ENCODE measurements around the gene MCOLN1.

MCOLN1 gene

GRCh38 chr19:7521551-7522071, 813 bp upstream of the MCOLN1 start:
- in situ Hi-C loops (cut with MboI; ENCODE audit: low pct_unique_long_range_greater_than_20kb, low sequenced_read_pairs), result no loop called here

GRCh38 chr19:7522923-7523667, 671 bp downstream of the MCOLN1 start:
- in situ Hi-C loops (cut with MboI; ENCODE audit: low pct_unique_long_range_greater_than_20kb, low sequenced_read_pairs), result no loop called here
- DNase-seq, result no peak

More at GRCh38 chr19:7521551-7522071, 813 bp upstream of the MCOLN1 start:
- no peak for DNase-seq

DNA sequence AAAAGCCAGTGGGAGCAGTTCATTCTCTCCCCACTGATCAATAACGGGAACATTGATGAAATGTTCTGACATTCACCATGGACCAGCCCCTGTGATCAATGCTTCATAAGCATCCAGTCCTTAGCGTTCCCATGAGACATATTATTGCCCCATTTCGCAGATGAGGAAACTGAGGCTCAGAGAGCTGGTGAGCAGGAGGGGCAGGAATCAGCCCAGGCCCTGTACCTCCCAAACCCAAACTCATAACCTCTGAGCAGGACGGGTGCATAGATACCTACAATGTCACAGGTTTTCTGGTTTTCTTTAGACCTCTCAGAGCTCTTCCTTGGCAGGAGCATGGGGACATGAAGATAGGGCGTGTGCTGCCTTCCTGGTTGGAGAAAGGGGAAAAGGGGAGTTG, 2.1 kb downstream of the MCOLN1 start:
- in situ Hi-C loops (cut with MboI; ENCODE audit: low pct_unique_long_range_greater_than_20kb, low sequenced_read_pairs), result no loop called here
- no peak for DNase-seq

GRCh38 chr19:7524992-7525739, 2.7 kb downstream of the MCOLN1 start:
- DNase-seq, result no peak
- in situ Hi-C loops (cut with MboI; ENCODE audit: low pct_unique_long_range_greater_than_20kb, low sequenced_read_pairs), result no loop called here

- in situ Hi-C loops (cut with MboI; ENCODE audit: low pct_unique_long_range_greater_than_20kb, low sequenced_read_pairs), result no loop called here
Measured at GRCh38 chr19:7526059-7526929, 3.9 kb downstream of the MCOLN1 start.

DNA sequence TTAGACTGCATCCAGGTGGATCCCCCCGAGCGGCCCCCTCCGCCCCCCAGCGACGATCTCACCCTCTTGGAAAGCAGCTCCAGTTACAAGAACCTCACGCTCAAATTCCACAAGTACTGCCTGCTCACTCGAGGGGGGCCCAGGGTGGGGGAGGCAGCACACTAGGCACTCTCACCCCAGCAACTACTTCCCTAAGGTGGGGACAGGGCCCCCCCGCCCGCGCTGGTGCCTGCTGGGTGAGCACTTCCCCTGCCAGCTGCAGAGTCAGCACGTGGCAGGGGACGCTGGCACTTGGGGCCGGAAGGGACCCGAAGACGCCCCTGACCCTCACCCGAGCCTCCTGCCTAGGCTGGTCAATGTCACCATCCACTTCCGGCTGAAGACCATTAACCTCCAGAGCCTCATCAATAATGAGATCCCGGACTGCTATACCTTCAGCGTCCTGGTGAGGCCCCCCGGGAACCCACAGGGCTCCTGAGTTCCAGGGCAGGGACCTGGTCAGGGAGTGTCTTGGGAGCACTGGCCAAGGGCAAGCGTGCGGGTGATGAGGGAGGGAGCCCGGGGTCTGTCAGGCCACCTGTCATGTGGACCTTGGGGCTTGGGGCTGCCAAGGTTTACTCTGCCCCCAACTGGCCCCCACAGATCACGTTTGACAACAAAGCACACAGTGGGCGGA, 5.2 kb downstream of the MCOLN1 start:
- no peak for DNase-seq
- in situ Hi-C loops (cut with MboI; ENCODE audit: low pct_unique_long_range_greater_than_20kb, low sequenced_read_pairs), result no loop called here

More at GRCh38 chr19:7526059-7526929, 3.9 kb downstream of the MCOLN1 start:
- DNase-seq, result no peak

DNA sequence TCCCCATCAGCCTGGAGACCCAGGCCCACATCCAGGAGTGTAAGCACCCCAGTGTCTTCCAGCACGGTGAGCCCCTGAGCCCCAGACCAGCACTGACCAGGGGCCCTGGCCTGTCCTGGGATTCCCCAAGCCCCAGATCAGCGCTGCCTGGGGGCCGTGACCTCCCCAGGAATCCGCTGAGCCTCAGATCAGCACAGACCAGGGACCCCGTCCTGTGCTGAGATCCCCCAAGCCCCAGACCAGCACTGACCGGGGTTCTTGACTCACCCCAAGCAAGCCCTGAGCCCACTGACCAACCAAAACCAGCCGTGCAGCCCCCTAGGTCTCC, 5.7 kb downstream of the MCOLN1 start:
- in situ Hi-C loops (cut with MboI; ENCODE audit: low pct_unique_long_range_greater_than_20kb, low sequenced_read_pairs), result no loop called here
- no peak for DNase-seq

- in situ Hi-C loops (cut with MboI; ENCODE audit: low pct_unique_long_range_greater_than_20kb, low sequenced_read_pairs), result no loop called here
- no peak for DNase-seq
Measured at GRCh38 chr19:7528522-7529245, 6.3 kb downstream of the MCOLN1 start.

- in situ Hi-C loops (cut with MboI; ENCODE audit: low pct_unique_long_range_greater_than_20kb, low sequenced_read_pairs), result no loop called here
- no peak for DNase-seq
Measured at GRCh38 chr19:7529246-7529600, 6.8 kb downstream of the MCOLN1 start.

- in situ Hi-C loops (cut with MboI; ENCODE audit: low pct_unique_long_range_greater_than_20kb, low sequenced_read_pairs), result no loop called here
Measured at GRCh38 chr19:7529610-7530490, 7.4 kb downstream of the MCOLN1 start.

GRCh38 chr19:7533281-7533885, 11.0 kb downstream of the MCOLN1 start:
- in situ Hi-C loops (cut with MboI; ENCODE audit: low pct_unique_long_range_greater_than_20kb, low sequenced_read_pairs), result no loop called here
- DNase-seq, result no peak

More at GRCh38 chr19:7529610-7530490, 7.4 kb downstream of the MCOLN1 start:
- DNase-seq, result no peak

DNA sequence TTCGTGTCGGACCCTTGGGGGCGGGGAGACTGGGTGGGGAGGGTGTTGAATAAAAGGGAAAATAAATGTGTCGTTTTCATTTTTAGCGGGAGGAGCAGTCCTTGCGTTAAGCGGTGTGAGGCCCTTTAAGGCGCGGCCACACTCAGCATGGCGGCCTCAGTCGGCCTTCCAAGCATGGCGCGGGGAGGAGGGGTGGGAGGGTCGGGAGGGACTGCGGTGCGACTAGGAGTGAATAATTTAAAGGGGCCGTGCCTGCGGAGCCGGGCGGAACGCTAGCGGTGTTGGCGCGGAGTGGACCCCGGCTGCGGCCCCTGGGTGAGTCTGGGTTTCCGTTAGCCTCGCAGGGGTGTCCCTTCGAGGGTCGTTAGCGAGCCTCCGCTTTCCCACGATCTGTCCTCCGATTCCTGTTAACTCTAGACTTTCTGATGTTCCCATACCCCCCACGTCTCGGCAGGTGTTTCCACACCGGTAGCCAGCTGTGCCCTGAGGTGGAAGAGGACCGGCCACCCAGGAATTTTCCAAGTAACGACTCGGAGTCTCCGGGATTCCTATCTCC, 11.6 kb downstream of the MCOLN1 start:
- DNase-seq, result no peak
- in situ Hi-C loops (cut with MboI; ENCODE audit: low pct_unique_long_range_greater_than_20kb, low sequenced_read_pairs), result no loop called here

GRCh38 chr19:7534531-7535046, 12.2 kb downstream of the MCOLN1 start:
- no peak for DNase-seq
- in situ Hi-C loops (cut with MboI; ENCODE audit: low pct_unique_long_range_greater_than_20kb, low sequenced_read_pairs), result no loop called here

- peak; percentile 90 for DNase-seq
- in situ Hi-C loops (cut with MboI; ENCODE audit: low pct_unique_long_range_greater_than_20kb, low sequenced_read_pairs), result no loop called here
Measured at GRCh38 chr19:7535047-7535997, 12.9 kb downstream of the MCOLN1 start, which contains the start of gene PNPLA6. PNPLA6 (plus strand) TSS chr19:7535717; CDS start chr19:7535789, 72 bp downstream.

GRCh38 chr19:7535998-7536695, 13.7 kb downstream of the MCOLN1 start:
- in situ Hi-C loops (cut with MboI; ENCODE audit: low pct_unique_long_range_greater_than_20kb, low sequenced_read_pairs), result no loop called here
- DNase-seq, result no peak

All from KBM-7 (cell line).